HG03575 (cell line): ENCODE data around the gene PGAP1.

Experiments used
- ATAC-seq: cut with Tn5 transposase; IDR thresholded peaks from one replicate; pipeline ENCODE4 v1.9.1; 2021; ENCODE audit not compliant: unreplicated experiment, insufficient number of reproducible peaks, low FRiP score; ENCODE audit errors: extremely low read depth

The PGAP1 gene

DNA sequence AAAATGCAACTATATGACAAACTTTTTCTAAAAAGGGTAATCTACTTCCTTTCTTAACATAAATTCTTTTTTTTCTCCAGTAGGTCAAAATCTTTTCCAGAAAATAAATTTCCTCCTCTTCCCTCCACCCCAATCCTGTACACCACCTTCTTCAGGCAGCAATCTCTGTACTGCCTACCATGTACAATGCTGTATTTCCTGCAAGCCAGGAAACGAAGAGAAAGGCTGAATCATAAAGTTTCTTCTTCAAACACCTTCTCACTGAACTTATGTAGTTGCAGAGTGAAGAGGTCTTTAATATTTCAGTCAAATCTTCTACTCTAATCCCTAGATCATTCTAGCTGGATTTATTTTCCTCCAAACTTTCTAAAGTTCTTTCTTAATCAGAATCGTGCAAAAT is 99.2 kb downstream of the PGAP1 start:
- no peak for ATAC-seq

DNA sequence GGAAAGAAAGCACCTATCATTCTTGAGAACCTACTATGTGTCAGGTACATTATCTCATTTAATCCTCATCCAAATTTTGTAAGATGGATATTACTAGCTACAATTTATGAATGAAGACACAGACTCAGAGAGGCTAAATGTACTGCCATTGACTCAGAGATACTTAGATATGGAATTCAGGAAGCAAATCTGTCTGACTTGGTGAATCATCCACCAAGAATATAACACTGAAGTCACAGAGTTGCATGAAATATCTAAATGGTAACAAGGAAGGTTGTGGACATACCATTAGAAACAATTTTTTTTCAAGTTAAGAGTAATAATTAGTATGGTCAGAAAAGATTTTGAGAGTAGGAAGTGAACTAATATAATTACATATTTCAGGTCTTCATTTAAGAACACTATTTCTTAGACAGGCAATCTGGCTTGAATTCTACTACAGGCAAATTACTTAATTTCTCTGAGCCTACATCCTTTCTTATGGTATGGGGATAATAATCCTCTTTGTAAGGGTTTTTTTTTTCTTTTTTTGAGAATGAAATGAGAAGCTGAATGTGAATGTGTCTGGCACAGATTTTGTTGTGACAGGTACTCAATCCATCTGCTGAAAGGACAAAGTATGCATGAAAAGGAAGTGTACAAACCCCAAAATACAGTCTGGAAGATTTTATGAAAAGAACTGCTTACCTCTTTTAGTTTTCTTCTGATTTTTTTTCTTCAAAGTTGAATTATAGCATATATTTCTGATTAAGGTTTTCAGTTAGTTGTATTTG is 102.6 kb downstream of the PGAP1 start:
- no peak for ATAC-seq

DNA sequence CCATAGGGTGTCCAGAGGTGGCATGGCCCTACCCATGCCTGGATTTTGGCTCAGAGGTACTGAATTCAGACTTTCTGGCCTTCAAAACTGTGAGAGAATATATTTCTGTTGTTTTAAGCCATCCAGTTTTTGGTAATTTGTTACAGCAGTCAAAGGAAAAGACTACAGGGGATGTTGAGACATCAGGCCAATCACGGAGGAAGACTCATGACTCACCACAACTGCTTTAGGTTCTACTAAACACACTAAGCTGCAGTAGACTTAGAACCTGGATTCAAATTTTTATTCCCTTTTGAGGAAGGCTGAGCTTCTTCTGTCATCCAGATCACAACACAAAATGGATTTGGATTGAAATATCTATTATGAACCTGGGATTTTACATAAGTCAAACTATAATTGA is 105.3 kb downstream of the PGAP1 start:
- no peak for ATAC-seq

DNA sequence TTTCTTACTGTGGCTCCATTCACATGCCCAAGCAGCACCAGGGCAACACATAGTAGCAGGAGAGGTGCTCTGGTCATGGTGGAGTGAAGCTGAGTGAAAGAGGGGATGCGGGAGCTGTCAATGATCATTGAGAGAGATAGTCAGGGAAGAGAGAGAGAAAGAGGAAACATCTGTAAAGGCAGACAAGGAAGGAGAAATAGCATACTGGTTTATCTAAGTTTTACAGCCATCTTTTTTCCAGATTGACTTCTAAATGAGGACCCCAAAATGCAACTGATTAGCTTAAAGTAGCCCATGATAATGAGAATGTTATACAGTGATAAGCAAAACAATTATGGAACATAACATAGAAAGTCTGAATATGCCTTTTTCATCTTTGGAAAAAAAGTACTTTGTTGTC is 117.2 kb downstream of the PGAP1 start, which contains the start of gene C2orf66:
Gene C2orf66, minus strand, starts transcription at position 96 of the 400 bp plus-strand sequence. Its CDS starts 19 bp downstream, at position 77.
- ATAC-seq: no peak

DNA sequence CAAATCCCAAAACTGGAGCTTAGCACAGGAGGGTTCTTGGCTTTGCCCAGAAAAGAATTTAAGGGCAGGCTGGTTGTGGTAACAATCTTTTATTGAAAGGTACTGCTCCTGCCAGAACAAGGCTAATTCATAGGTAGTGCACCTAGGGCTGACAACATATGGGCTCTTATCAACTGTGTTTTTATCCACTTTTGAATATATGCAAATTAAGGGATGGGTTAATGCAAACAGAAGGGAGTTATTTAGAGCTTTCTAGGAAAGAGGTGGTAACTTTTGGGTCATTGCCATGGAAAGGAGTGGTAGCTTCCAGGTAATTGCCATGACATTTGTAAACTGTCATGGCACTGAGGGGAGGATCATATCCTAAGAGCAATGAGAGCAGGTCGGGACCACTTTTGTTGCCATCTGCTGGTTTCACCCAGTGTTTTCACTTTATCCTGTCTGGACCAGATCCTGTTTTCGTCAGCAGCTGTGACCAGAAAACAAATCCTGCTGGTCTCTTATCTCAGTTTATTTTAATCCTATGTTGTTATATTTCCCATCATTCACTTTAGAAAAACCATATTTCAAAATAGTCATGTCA is 118.3 kb downstream of the PGAP1 start:
- ATAC-seq: no peak

DNA sequence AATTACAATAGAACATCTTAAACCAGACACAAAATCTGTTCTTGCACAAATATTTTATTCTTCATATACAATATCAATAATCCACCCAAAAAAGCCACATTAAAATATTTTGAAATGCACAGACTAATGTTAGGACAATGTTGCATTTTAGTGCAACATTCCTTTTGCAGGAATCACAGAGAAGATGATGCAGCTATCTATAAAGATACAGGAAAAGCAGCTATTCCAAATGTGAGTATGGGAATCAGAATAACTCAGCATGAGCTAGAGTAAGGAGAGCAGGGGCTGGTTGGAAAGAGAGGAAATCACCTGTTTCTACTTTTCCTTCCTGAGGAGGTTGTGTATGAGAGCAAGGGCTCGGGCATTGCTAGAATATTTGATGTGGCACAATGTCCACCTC is 122.1 kb downstream of the PGAP1 start:
- no peak for ATAC-seq

DNA sequence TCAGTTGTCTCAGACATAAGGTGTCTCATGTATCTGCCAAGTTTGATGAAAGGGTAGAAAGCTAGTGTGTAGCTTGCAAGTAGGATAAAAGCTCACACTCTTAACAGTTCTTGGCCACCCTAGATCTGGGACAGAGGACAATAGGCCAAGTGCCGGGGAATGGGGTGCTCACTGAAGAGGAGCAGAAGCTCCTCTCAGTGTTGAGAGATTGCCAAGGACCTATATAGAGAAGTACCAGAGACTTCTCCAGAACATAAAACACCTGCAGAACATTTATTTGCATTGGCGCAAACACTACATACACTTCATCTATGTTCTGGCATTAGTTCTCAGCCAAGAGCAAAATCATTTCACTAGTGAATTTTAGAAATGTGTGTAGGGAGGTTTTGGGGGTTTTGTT is 124.1 kb downstream of the PGAP1 start:
- no peak for ATAC-seq

DNA sequence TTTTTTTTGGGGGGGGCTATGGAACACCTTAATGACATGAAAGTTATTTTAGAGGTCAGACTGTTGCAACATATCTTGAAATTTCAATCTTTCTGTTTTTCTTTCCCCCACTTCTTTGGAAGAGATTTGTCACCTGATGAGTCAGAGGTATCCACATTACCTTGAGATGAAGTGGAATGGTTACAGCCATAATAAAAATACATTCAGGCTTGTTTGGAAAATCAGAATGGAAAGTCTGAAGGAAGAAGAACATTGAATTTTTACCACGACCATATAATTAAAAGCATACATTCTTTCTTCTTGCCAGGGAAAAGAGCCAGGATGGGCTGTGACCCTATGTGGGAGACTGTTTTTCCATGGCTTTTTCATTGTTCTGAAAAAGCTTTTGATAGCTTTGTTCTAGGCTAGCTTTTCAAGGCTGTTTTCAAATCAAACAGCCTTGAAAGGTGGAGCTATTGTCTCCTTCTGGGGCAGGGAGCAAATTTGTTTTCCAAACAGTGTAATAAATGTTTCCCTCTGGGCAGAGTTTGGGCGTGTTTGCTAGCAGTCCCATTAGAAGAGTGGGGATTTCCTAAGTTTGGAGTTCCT is 124.7 kb downstream of the PGAP1 start:
- no peak for ATAC-seq

DNA sequence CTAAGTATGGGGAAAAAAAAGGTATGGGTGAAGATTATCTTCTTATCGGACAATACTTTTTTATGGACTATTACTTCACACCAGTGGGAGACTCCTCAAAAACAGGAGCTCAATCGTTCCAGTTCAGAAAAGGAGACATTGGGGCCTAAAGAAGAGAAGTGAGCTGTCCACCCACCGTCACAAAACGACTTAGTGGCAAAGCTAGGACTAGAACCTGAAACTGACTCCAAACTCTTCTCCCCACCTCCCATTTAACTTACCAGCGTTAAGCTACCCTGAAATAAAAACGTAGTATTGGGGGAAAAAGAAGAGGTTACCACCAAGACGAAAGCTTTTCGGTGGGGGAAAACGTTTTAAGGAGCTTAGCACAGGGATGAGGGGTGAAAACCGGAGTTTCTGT is 127.5 kb downstream of the PGAP1 start:
- ATAC-seq: no peak

DNA sequence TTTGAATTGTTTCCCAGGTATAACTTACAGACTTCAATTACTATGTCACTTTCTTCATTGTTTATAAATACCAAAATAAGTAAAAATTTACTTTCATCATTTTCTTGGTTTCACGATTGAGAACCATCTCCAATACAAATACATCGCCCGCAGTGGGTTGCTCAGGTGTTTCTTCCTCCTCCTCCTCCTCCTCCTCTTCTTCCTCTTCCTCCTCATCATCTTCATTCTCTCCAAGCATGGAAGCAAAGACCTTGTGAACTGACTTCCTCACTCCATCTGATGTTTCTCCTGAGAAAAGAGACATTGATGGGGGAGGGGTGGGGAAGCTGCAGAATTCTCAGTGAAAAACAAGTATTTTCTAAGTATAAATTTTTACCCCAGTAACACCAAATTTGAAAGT is 133.6 kb downstream of the PGAP1 start:
- no peak for ATAC-seq

DNA sequence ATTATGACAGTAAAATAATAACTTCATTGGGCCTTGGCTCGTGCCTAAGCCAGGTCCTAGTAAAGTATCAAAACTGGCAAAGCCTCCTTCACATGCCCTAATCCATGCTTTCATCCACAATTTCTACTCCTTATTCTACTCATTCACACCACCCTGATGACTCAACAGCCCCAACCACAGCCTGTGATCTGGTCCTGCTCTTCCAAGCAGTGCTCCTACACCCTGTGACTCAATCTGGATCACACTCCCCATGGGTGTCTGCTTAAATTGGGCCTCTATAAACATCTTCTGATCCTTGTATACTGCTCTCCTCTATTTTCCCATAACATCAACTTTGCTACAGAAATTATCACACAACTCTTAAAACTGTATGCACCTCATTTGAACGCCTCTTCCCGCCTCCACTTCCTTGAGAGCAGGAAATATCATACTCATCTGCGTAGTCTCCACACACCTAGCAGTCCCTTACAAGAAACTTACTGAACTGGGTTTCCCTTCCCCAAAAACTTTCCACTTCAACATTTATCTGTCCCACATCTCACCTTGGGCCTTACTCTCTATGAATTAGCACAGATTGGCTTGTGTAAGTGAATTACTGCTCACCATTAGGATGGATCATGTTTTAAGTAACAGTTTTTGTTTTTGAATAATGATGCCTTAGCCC is 142.9 kb downstream of the PGAP1 start:
- no peak for ATAC-seq
